ENCODE results near the gene SH2D5.

The SH2D5 gene

DNA sequence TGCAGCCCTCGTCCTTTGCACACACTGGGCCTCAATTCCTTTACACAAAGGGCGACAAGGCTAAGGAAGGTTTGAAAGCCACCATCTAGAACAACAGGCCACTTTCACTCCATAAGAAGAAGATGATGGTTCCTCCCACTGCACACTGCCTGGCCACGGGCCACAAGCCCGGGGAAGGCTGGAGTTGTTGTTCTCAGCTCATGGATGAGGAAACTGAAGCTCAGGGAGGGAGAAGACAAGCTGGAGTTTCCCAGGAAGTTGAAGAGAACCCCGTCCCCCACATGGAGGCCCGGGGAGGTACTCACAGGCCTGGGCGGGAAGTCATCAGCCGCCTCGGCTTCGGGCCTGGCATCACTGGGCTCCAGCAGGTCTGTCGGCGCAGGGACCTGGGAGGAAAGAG lies 46.8 kb downstream of the SH2D5 start:
- TF ChIP-seq, protein P1, sequence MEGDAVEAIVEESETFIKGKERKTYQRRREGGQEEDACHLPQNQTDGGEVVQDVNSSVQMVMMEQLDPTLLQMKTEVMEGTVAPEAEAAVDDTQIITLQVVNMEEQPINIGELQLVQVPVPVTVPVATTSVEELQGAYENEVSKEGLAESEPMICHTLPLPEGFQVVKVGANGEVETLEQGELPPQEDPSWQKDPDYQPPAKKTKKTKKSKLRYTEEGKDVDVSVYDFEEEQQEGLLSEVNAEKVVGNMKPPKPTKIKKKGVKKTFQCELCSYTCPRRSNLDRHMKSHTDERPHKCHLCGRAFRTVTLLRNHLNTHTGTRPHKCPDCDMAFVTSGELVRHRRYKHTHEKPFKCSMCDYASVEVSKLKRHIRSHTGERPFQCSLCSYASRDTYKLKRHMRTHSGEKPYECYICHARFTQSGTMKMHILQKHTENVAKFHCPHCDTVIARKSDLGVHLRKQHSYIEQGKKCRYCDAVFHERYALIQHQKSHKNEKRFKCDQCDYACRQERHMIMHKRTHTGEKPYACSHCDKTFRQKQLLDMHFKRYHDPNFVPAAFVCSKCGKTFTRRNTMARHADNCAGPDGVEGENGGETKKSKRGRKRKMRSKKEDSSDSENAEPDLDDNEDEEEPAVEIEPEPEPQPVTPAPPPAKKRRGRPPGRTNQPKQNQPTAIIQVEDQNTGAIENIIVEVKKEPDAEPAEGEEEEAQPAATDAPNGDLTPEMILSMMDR (IDR thresholded peaks at IDR 0.05), result no peak
- Histone ChIP-seq H3K27me3 (no peaks in the 10 kb centered on the region), H3K4me3 (ENCODE audit: low read depth in 1 of 2, low read length in 1 of 2) (no peak overlapping the region)

DNA sequence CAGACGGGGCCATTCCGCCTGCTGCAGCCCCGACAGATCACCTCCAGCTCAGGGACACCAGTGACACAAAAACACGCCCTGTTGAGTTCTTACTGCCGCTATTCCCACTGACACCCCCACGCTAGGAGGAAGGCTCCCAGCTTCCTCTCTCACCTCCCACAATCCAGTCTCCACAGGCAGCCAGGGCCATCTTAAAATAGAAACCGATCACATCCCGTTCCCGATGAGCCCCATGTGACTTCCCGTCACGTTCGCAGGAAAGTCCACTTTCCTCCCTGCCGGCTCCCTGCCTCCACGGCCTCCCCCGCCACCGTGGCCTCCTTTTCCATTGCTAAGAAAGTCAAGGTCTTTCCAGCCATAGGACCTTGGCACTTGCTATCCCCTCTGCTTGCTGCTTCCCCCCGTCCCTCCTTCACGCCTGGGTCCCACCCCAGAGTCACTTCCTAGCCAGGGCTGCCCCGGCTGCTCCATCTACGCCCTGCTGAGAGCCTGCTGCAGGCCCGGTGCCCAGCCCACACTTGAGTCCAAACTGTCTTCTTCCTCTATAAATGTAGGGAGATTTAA lies 47.3 kb downstream of the SH2D5 start:
- no peaks in the 10 kb centered on the region for H3K36me3 ChIP-seq
- no peak overlapping the region for H3K27ac ChIP-seq
- no peaks in the 10 kb centered on the region for H3K9me3 ChIP-seq
- no peak overlapping the region for H3K4me3 ChIP-seq (ENCODE audit: low read depth in 1 of 2, low read length in 1 of 2)
- TF ChIP-seq, protein P1 (IDR thresholded peaks at IDR 0.05), result no peak
- H3K27me3 ChIP-seq, result no peaks in the 10 kb centered on the region
- no peaks in the 10 kb centered on the region for H3K4me1 ChIP-seq (ENCODE audit: control insufficient read depth in 1 of 2, insufficient read depth in 1 of 2, low read depth in 1 of 2, low read length in 1 of 2)

More for the DNA sequence above, 46.8 kb downstream of the SH2D5 start:
- Histone ChIP-seq H3K4me1 (ENCODE audit: control insufficient read depth in 1 of 2, insufficient read depth in 1 of 2, low read depth in 1 of 2, low read length in 1 of 2) (no peaks in the 10 kb centered on the region), H3K36me3 (no peaks in the 10 kb centered on the region), H3K9me3 (no peaks in the 10 kb centered on the region), H3K27ac (no peak overlapping the region)

DNA sequence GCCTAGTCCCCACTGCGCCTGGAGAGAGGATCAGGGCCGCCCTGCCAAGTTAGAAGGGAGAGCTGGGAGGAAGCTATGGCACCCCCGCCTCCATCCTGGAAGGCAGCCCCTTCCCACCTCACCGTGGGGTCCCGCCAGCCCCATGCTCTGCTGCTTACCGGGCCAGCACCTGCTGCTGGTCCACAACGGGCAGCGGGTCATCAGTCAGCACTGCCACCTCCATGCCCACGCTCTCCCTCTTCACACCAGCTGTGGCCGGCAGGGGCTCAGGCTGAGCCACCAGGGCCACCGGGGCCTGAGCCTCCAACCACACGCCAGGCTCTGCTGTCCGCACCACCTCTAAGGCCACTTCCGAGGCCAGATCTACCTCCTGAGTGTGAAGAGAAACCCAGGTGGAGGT lies 47.9 kb downstream of the SH2D5 start:
- H3K9me3 ChIP-seq, result no peaks in the 10 kb centered on the region
- no peaks in the 10 kb centered on the region for H3K27me3 ChIP-seq
- no peak overlapping the region for H3K27ac ChIP-seq
- TF ChIP-seq, protein P1 (IDR thresholded peaks at IDR 0.05), result no peak
- H3K4me3 ChIP-seq (ENCODE audit: low read depth in 1 of 2, low read length in 1 of 2), result no peak overlapping the region
- H3K36me3 ChIP-seq, result no peaks in the 10 kb centered on the region
- no peaks in the 10 kb centered on the region for H3K4me1 ChIP-seq (ENCODE audit: control insufficient read depth in 1 of 2, insufficient read depth in 1 of 2, low read depth in 1 of 2, low read length in 1 of 2)

DNA sequence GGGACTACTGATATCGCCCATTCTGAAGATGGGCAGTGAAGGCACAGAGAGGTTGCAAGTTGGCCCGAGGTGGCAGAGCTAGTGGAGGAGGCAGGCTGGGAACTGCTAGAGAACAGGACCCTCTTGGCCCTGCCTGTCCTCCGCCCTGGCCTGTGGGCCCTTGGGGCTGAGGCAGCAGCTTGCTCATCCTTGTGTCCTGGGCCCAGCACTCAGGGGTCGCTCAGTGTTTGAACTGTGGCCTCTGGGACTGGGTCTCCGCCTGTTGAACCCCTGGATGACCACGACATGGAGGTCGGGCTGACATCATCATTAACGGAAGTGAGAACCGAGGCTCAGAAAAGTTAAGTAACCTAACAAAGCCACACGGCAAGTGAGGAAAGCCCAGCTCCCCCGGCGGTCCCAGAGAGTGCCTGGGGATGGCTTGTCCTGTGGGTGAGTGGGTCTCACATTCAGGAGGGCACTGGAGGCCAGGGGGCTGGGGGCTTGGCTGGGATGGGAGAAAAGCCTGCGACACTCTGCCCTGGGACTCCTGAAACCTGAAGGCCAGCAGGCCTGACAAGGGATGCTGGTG lies 48.4 kb downstream of the SH2D5 start:
- Histone ChIP-seq H3K27ac (no peak overlapping the region), H3K27me3 (no peaks in the 10 kb centered on the region), H3K9me3 (no peaks in the 10 kb centered on the region), H3K4me1 (ENCODE audit: control insufficient read depth in 1 of 2, insufficient read depth in 1 of 2, low read depth in 1 of 2, low read length in 1 of 2) (no peaks in the 10 kb centered on the region), H3K36me3 (no peaks in the 10 kb centered on the region), H3K4me3 (ENCODE audit: low read depth in 1 of 2, low read length in 1 of 2) (no peak overlapping the region)
- TF ChIP-seq, protein P1 (IDR thresholded peaks at IDR 0.05), result no peak

DNA sequence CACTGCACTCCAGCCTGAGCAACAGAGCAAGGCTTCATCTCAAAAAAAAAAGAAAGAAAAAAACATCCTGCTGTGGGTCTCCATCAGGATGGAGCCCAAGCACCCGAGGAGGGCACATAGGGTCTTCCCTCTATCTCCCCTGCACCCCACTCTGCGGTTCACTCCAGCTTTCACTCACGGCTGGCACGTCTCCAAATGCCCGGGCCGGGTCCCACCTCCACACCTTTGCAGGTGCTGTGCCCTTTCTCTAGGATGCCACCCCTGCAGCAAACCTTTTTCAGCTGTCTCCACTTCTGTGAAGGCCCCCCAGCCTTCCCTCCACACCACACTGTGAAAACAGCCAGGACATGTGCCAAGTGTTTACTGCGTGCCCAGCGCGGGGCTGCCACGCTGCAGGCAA lies 48.9 kb downstream of the SH2D5 start:
- H3K27ac ChIP-seq, result no peak overlapping the region
- no peaks in the 10 kb centered on the region for H3K27me3 ChIP-seq
- H3K4me3 ChIP-seq (ENCODE audit: low read depth in 1 of 2, low read length in 1 of 2), result no peak overlapping the region
- H3K9me3 ChIP-seq, result no peaks in the 10 kb centered on the region
- no peaks in the 10 kb centered on the region for H3K36me3 ChIP-seq
- no peaks in the 10 kb centered on the region for H3K4me1 ChIP-seq (ENCODE audit: control insufficient read depth in 1 of 2, insufficient read depth in 1 of 2, low read depth in 1 of 2, low read length in 1 of 2)
- TF ChIP-seq, protein P1 (IDR thresholded peaks at IDR 0.05), result no peak

All from neutrophil (primary cell).